Activated naive CD4-positive, alpha-beta T cell treated with anti-CD3 and anti-CD28 coated beads, Interleukin-2, amount 50 U/mL, for 72 hours (primary cell): ENCODE data around the gene VPS39. TPM values are rescaled to one million over a fixed set of nuclear protein-coding genes. Genes with fewer than 3 reads are reported as not detected.

Source experiments
- ATAC-seq, 2 donors: fragments of 150-1000 bp; cut with Tn5 transposase; 2 replicates each; pipeline ENCODE4 v1.10.0; 2021; ENCODE audit warnings: mild to moderate bottlenecking in 2 of 2, moderate library complexity in 2 of 2
- DNase-seq, 2 donors: peaks; one replicate each; pipeline ENCODE4 v3.0.0; 2021 to 2022; ENCODE audit warnings: low spot score in 2 of 2
- H3K27ac Mint-ChIP-seq, 2 donors: one replicate each; pipeline ENCODE4 v1.8.0; 2022; ENCODE audit warnings: mild to moderate bottlenecking in 2 of 2, mixed read lengths in 2 of 2
- H3K36me3 Mint-ChIP-seq, 2 donors: one replicate each; pipeline ENCODE4 v1.8.0; 2022; ENCODE audit warnings: mixed read lengths in 2 of 2
- H3K9me3 Mint-ChIP-seq, 2 donors: one replicate each; pipeline ENCODE4 v1.8.0; 2022; ENCODE audit warnings: mixed read lengths in 2 of 2
- total RNA-seq, 2 donors: library from RNA; stranded (reverse); gene quantifications; one replicate each; pipeline ENCODE4 v1.2.3, GENCODE V29; 2022

Gene VPS39
- total RNA-seq, 2 donors from 2014 or later: 55.2 to 90.7 TPM

DNA sequence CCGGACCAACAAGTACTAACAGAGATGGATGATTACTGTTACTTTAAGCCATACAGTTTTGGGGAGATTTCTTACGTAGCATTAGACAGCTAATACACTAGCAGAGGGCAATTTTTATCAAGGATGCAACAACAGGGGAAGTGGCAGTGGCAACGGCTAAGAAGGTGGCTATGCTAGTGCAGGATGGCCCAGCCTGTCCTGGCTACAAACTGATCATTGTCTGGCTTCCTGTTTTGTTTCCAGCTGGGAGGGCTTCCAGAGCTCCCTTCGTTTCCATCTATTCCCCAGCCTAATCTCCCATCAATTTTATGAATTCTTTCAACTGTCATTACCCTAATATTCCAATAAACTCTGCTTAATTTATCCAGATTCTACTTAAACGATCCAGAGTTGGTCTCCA is 35.6 kb downstream of the VPS39 start:
- Mint-ChIP-seq H3K9me3 (no peaks in the 10 kb centered on the region), H3K36me3 (peaks cover 8 to 17% of the 10 kb centered on the region in 2 donors), H3K27ac (peak overlapping the region; percentile 25 to 83)
- DNase-seq: no peak
- ATAC-seq: no peak

DNA sequence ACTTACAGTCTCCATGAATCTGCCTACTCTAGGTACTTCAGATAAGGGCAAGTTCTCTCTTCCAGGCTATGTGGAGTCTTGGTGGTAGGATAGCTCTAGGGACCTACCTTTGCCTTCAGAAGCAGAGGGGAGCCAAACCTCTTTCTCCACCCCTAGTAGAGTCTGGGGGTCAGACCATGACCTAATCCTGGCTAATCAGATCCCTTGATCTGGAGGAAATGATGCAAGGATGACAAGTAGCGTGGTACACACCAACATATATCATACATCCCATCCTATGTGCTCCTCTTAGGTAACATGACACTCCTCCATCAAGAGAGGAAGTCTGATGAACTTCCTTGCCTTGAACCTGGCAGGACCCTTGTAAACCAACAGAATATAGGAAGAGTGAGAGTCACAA is 36.3 kb downstream of the VPS39 start:
- Mint-ChIP-seq H3K27ac (peak overlapping the region; percentile 83 to 93), H3K9me3 (no peaks in the 10 kb centered on the region), H3K36me3 (peaks cover 8 to 17% of the 10 kb centered on the region in 2 donors)
- DNase-seq (no peak), ATAC-seq (no peak)

DNA sequence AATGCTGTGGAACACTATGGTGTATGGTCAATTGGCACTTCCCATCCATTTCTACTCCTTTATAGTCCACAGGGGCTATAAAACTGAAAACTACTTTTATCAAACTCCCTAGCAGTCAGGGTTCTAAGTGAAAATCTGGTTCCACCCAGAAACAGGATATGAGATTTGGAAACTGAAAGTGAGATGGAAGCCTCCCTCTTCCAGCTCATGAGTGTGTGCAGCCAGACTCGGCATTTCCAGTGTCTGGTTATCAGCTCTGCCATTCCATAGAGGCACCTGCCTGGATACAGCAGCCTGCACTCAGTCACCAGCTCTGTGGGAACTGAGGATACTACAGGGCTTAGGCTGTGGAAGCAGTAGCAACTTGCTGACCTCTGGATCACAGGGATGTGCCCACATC is 37.0 kb downstream of the VPS39 start:
- DNase-seq: no peak
- H3K36me3 Mint-ChIP-seq: peaks cover 8 to 17% of the 10 kb centered on the region in 2 donors
- H3K27ac Mint-ChIP-seq: peak overlapping the region; percentile 83 to 93
- no peaks in the 10 kb centered on the region for H3K9me3 Mint-ChIP-seq
- peak; percentile 36 to 46 for ATAC-seq

DNA sequence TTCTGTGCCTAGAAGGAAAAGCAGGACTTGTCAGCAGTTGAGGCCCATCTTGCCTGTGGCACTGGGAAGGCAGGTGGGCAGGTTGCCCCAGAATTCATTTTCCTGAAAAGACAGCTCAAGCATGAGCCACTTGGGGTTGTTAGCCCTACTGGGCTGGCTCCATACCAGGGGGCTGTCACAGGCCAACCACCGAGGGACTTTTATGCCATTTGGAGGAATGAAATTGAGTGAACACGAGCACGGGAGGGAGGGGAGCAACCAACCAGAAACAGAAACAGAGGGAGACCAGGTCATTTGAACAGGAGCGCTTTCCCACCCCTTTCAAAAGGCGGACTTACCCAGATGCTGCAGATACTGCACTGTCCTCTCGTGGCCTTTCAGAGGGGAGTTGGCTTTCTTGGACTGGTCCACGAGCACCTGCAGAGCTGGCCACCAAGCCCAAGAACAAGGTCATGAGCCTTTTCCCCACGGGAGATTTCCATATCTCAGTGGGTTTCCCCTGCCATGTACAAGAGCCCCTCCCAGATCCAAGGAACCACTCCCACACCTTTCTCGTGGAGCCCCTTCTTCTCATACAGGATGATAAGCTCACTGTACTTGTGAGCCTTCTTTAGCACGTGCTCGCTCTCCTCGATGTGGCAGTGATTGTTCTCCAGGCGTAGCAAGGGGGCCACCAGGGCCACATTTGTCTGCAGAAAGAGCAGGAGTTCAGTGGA is 41.7 kb downstream of the VPS39 start:
- Mint-ChIP-seq H3K27ac (peak overlapping the region in 1 of 2 donors; percentile 77), H3K36me3 (peaks cover 3 to 11% of the 10 kb centered on the region in 2 donors), H3K9me3 (no peaks in the 10 kb centered on the region)
- ATAC-seq (no peak), DNase-seq (no peak)

DNA sequence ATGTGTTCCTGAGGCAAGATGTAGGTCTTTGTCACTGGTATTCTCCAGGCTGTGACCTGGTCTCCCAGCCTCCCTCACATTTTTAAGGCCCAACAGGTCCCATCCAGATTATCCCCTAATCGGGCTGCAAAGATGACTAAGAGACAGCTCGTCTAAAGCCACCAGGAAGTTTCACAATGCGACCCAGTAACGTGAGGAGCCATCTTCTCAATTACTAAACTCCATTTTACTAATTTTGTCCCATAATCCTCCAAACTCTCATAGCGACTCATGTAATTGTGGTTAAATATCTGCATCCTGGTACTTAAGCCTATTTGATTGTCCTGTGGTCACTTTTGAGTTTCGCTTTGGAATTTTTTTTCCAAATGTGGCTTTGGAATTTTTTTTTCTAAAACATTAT is 43.0 kb downstream of the VPS39 start:
- ATAC-seq: no peak
- peak overlapping the region in 1 of 2 donors; percentile 83 for H3K27ac Mint-ChIP-seq
- no peak for DNase-seq
- no peaks in the 10 kb centered on the region for H3K9me3 Mint-ChIP-seq
- H3K36me3 Mint-ChIP-seq: peaks cover 0 to 5% of the 10 kb centered on the region in 2 donors

DNA sequence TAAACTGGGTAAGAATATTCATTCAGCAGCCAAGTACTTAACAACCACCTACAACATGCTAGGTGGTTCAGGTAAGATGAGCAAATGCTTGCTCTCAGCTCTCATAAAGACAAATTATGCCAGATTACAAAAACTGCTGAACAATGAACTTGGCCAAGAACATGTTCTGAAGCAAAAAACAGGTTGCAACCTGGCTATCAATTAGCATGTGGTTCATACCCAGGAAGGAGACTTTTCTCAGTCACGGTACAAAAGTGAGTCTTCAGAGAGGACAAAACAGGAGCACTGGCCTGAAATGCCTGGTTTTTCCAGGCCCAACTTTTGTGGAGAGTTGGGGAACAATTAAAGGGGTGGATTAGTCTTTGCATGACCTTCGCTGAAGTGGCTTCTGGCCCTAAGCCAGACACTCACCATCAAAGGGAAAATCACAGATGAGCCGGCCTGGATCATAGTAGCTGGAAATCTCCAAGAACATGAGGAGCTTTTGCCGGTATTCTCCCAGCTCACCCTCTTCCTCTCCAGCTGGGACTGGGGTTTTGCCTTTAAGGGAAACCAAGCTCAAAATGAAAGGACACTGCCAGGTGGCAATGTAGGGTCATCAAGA is 44.1 kb downstream of the VPS39 start:
- ATAC-seq: no peak
- Mint-ChIP-seq H3K27ac (no peak overlapping the region), H3K9me3 (no peaks in the 10 kb centered on the region), H3K36me3 (no peaks in the 10 kb centered on the region)
- DNase-seq: no peak

DNA sequence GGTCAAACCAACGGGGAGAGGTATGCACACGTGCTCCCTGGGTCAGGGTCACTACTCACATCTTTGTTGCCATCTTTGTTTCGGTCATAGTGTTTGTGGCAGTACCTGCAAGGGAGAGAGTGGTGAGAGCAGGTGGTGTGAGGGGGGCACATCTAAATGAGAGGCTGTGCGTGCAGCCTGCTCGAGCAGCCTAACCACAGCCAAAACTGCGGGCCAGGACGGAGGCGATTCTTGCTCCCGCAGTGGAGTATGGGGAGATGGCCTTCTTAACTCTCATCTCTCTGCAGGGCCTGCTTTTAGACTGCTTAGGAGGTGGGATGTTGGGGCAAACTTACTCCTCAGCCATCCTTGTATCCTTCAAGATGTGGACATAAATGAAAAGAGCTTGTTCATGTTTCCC is 44.8 kb downstream of the VPS39 start:
- peak overlapping the region in 1 of 2 donors; percentile 58 for H3K27ac Mint-ChIP-seq
- no peaks in the 10 kb centered on the region for H3K9me3 Mint-ChIP-seq
- DNase-seq: no peak
- ATAC-seq: no peak
- H3K36me3 Mint-ChIP-seq: no peaks in the 10 kb centered on the region

DNA sequence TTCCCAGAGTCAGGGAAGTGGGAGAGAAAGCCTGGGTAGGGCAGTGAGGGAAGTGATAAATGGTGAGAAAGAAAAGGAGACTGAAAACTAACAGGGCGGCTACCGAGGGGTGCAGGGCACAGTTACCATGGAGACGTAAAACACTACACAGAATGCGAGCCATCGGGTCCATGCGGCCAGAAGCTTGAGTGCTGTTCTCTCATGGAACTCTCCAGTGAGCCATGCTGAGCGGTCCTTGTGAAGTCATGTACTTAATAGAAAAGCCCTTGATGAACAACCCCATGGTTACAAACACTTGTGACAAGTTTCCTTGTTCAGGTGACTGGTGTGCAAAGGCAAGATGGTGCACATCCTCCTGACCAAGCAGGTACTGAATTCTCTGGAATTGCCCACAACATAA is 48.0 kb downstream of the VPS39 start:
- no peak overlapping the region for H3K27ac Mint-ChIP-seq
- ATAC-seq (no peak), DNase-seq (peak in 1 of 2 donors; percentile 31)
- H3K9me3 Mint-ChIP-seq: no peaks in the 10 kb centered on the region
- H3K36me3 Mint-ChIP-seq: no peaks in the 10 kb centered on the region

DNA sequence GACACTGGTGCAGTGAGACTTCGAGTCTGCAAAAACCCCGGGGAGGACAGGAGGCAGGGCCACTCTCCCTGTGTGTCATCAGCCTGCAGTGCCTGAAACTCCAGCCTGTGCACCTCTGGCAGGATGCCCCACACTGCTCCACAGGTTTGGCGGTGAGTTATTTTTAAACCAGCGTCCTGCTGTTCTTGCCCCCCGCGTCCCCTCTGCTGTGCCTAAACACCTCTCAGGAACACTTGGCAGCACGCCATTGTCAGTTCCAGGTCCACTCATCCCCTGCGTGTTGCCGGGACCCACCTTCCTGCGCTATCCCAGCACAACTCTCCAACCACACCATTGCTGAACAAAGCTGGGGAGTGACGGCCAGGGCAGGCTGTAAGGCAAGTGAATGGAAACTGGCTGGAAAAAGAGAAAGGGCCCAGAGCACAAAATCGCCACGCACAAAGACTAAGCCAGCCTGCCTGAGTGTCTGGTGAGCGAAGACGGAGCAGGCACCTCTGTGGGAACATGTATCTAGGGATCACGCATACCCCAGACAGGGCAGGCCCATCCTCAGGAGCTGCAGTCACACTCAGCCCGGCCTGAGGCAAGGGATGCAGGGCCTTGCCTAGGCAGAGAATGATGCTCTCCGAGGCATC is 48.6 kb downstream of the VPS39 start:
- H3K36me3 Mint-ChIP-seq: no peaks in the 10 kb centered on the region
- DNase-seq (peak in 1 of 2 donors; percentile 31), ATAC-seq (no peak)
- H3K9me3 Mint-ChIP-seq: no peaks in the 10 kb centered on the region
- peak overlapping the region in 1 of 2 donors; percentile 58 for H3K27ac Mint-ChIP-seq

DNA sequence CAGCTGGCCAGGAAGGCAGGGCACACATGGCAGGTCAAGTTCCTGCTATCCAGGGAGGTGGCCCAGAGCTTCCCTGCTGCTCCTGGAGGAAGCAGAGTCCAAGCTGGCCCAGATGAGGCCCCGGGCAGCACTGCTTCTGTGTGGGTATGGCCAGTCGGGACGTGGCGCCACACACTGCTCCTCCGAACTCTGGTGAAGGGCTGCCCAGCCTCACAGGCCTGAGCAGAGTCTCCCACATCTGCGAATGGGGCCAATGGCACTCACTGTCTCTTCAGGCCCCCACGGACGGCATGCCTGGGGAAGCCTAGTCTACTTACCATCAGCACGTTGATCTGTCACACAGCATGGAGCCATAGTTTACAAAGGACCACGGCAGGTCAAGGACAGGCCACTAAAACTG is 49.2 kb downstream of the VPS39 start:
- Mint-ChIP-seq H3K27ac (peak overlapping the region in 1 of 2 donors; percentile 58), H3K36me3 (no peaks in the 10 kb centered on the region), H3K9me3 (no peaks in the 10 kb centered on the region)
- DNase-seq: peak in 1 of 2 donors; percentile 47
- ATAC-seq: no peak

DNA sequence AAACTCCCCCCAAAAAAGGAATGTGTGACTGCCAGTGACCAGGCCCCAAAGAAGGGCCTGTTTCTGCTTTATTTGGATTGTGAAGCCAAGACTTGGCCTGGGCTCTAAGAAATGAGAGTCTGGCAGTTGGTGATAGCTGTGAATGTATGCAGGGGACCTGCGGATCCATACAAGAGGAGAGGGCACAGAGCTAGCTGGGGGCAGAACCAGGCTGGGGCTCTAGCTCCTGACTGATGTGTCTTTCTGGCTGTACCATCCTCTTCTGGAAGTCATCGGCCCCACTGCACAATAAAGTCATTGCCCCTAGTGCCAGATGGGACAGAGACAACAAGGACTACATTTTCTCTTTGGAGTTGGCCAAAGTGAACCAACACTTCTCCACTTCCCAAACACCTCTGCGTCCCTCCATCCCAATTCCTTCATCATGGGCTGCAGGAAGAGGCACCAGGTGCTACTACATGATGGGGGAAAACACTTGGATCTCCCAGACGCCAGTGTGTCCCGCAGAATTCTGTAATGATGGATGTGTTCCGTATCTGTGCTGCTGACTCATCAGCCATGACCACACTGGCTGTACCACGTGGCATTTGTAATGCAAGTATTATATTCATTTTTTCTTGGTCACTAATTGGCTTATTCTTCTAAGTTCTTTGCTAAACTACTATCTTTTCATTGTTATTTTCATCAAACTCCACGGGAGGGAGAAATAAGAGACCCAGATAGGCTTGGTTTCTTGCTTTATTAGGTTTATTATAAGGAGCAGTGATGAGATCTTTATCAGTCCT is 49.9 kb downstream of the VPS39 start:
- peak overlapping the region in 1 of 2 donors; percentile 9 for H3K27ac Mint-ChIP-seq
- no peaks in the 10 kb centered on the region for H3K36me3 Mint-ChIP-seq
- ATAC-seq: no peak

DNA sequence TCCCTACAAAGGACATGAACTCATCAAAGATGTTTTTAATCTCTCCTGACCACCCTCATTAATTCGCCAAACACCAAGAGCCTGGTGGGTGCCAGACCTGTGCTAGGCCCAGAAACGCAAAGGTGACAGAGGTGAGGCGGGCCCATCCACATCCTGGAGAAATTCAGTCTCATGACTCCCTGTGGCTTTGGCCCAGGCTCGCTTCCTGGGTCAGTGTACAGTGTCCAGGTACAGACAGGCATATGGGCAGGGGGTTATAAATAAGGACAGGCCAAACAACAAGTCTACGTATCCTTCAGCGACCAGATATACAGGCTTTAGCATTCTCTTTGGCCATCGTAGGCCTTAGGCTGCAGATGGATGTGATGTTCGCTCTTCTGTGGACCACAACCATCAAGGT is 50.7 kb downstream of the VPS39 start:
- DNase-seq: peak in 1 of 2 donors; percentile 35
- no peaks in the 10 kb centered on the region for H3K36me3 Mint-ChIP-seq
- ATAC-seq: no peak

More for the DNA sequence above, 49.9 kb downstream of the VPS39 start:
- DNase-seq: peak in 1 of 2 donors; percentile 20
- no peaks in the 10 kb centered on the region for H3K9me3 Mint-ChIP-seq

DNA sequence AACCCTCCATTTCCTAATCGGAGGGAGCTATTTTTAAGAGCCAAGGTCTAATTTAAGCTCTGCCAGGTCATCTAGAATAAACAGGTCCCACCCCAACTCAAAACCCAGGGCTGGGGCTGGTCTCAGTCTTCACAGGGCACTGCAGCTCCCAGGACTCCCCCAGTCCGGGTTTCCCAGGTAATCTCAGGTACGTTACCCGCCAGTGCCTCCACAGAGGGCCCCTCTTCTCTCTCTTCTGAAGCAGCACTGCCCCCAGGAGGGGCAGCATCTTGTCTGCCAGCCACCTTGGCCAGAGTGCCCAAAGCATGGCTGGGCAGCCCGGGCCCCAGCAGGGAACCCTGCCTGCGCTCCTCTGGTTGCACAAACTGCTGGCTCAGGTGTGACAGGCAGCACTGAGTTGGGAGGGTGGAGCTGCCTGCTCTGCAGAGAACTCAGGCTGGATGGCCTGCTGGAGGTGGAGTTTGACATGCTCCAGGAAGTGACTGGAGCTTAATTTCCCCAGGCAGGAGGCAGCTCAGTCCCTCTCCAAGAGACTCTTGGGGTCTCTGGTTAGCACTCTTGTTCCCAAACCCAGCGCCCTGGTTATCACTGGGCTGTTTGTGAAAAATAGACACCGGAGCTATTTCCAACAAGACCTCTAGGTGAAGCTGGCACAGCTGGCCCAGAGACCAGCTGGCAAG is 51.7 kb downstream of the VPS39 start, which contains the start of gene PLA2G4F:
TSS of gene PLA2G4F (minus strand) at position 394 of the 680 bp plus-strand sequence. CDS start at position 307, 87 bp downstream.
- peak within 1 kb of the TSS in 1 of 2 donors; percentile 47 for H3K27ac Mint-ChIP-seq
- DNase-seq (peak in 1 of 2 donors; percentile 52), ATAC-seq (no peak)
- no peaks in the 10 kb centered on the region for H3K36me3 Mint-ChIP-seq
- no peaks in the 10 kb centered on the region for H3K9me3 Mint-ChIP-seq

More for the DNA sequence above, 50.7 kb downstream of the VPS39 start:
- Mint-ChIP-seq H3K9me3 (no peaks in the 10 kb centered on the region), H3K27ac (peak overlapping the region in 1 of 2 donors; percentile 47)

DNA sequence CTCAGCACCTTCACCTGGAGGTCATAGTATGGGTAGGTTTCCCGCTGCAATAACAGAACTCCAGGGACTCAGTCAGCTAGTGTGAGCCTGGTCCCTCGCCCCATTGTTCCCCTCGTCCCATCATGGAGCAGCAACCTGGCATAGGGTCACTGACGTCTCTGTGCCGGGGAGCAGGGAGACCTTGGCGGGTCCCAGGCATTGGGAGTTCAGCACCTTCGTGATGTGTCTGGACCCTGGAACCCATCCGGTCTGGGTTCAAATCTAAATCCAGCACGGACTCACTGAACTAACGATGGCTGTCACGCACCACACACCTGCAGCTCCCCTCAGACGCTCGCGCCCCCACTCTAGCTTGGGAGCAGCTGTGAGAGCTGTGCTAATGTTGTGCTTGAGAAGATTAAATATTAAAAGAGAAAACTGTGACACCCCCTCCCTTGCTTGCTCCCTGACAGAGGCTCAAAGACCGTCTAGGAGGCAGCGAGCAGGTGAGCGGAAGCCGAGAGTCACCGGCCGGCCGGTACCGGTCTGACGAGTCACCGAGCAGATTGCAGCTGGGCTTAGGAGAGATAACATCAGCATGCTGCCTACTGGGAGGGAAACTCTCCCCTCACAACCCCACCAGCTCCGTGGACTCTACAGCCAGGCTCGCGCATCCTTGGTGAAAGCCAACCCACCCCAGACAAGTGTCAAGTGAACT is 52.4 kb downstream of the VPS39 start:
- Mint-ChIP-seq H3K9me3 (no peaks in the 10 kb centered on the region), H3K36me3 (no peaks in the 10 kb centered on the region), H3K27ac (peak overlapping the region in 1 of 2 donors; percentile 41)
- no peak for ATAC-seq
- peak in 1 of 2 donors; percentile 37 for DNase-seq

DNA sequence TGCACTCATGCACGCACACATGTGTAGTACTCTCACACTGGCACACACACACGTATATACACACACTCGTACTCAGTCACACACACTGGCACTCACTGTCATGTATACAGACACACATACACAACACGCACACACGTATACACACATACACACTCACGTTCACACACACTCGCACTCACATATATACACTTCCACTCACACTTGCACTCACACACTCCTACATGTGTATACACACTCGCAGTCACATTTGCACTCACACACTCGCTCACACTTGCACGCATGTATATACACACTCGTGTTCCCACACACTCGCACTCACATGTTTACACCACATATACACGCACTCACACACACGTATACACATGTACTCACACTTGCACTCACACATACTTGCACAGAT is 53.1 kb downstream of the VPS39 start:
- no peaks in the 10 kb centered on the region for H3K36me3 Mint-ChIP-seq
- DNase-seq (peak in 1 of 2 donors; percentile 28), ATAC-seq (no peak)

More for the DNA sequence above, 53.1 kb downstream of the VPS39 start:
- Mint-ChIP-seq H3K27ac (no peak overlapping the region), H3K9me3 (no peaks in the 10 kb centered on the region)
